HG03108 (cell line): ENCODE measurements around the gene LRCH3.

Experiments
- ATAC-seq: cut with Tn5 transposase; IDR thresholded peaks from one replicate; pipeline ENCODE4 v1.9.1; 2021; ENCODE audit warnings: moderate library complexity; ENCODE audit not compliant: unreplicated experiment

The LRCH3 gene

GRCh38 chr3:197791113-197791891, at the start of gene LRCH3:
TSS of gene LRCH3 (plus strand) at chr3:197791254. CDS start at chr3:197791279, 25 bp downstream.
- ATAC-seq = peak; percentile 79

GRCh38 chr3:197742787-197743186, 48.3 kb upstream of the LRCH3 start:
- no peak for ATAC-seq

GRCh38 chr3:197746209-197746608, 44.8 kb upstream of the LRCH3 start:
- no peak for ATAC-seq

- ATAC-seq = no peak
Measured at GRCh38 chr3:197746801-197747237, 44.2 kb upstream of the LRCH3 start.

GRCh38 chr3:197748597-197749314, 42.3 kb upstream of the LRCH3 start:
- no peak for ATAC-seq

- peak; percentile 15 for ATAC-seq
Measured at GRCh38 chr3:197749315-197749600, 41.8 kb upstream of the LRCH3 start.

GRCh38 chr3:197749601-197750395, 41.3 kb upstream of the LRCH3 start, which contains the start of gene FYTTD1:
TSS of gene FYTTD1 (plus strand) at chr3:197749883. CDS start at chr3:197749972, 89 bp downstream.
- peak; percentile 72 for ATAC-seq

GRCh38 chr3:197750396-197750831, 40.6 kb upstream of the LRCH3 start:
- peak; percentile 38 for ATAC-seq

GRCh38 chr3:197750858-197751737, 40.0 kb upstream of the LRCH3 start:
- ATAC-seq = peak; percentile 2

GRCh38 chr3:197752107-197752506, 38.9 kb upstream of the LRCH3 start:
- ATAC-seq = no peak

GRCh38 chr3:197753263-197753662, 37.8 kb upstream of the LRCH3 start:
- no peak for ATAC-seq

GRCh38 chr3:197756704-197757103, 34.4 kb upstream of the LRCH3 start:
- no peak for ATAC-seq

GRCh38 chr3:197758512-197758911, 32.5 kb upstream of the LRCH3 start:
- no peak for ATAC-seq

GRCh38 chr3:197761784-197762183, 29.3 kb upstream of the LRCH3 start:
- ATAC-seq = no peak

GRCh38 chr3:197775317-197775716, 15.7 kb upstream of the LRCH3 start:
- no peak for ATAC-seq

- ATAC-seq = no peak
Measured at GRCh38 chr3:197782230-197782629, 8.8 kb upstream of the LRCH3 start.

GRCh38 chr3:197784019-197784585, 7.0 kb upstream of the LRCH3 start:
- no peak for ATAC-seq

- no peak for ATAC-seq
Measured at GRCh38 chr3:197787412-197787811, 3.6 kb upstream of the LRCH3 start.

- no peak for ATAC-seq
Measured at GRCh38 chr3:197789309-197789708, 1.7 kb upstream of the LRCH3 start.

GRCh38 chr3:197790033-197790432, 1.0 kb upstream of the LRCH3 start:
- no peak for ATAC-seq
